H1 (cell line): ENCODE results near the gene AQP4. TPM values are rescaled to one million over a fixed set of nuclear protein-coding genes. Genes with fewer than 3 reads are reported as not detected.

Source experiments
- ASH2L ChIP-seq: fragments of 200-600, 300-600 bp; sonication (generic); IDR thresholded peaks from one replicate; pipeline ENCODE4 v1.7.1; 2017; ENCODE audit warnings: low read length
- CEBPB ChIP-seq: IDR thresholded peaks from 2 replicates; pipeline ENCODE4 v1.6.1; 2012; ENCODE audit warnings: low read depth, low read length
- CREB1 ChIP-seq: IDR thresholded peaks from 2 replicates; pipeline ENCODE4 v1.6.1; 2012; ENCODE audit warnings: inconsistent platforms
- EZH2 ChIP-seq: fragments of 200-600 bp; sonication (generic); IDR thresholded peaks from 2 replicates; pipeline ENCODE4 v1.7.1; 2012; ENCODE audit warnings: low read depth, mild to moderate bottlenecking, moderate library complexity, low read length, inconsistent platforms; ENCODE audit not compliant: severe bottlenecking
- GTF2F1 ChIP-seq: IDR thresholded peaks from 2 replicates; pipeline ENCODE4 v1.6.1; 2012; ENCODE audit warnings: low read depth, low read length, improper control_type of control experiment, borderline replicate concordance
- HDAC2 ChIP-seq, 2 experiments: fragments of 300-600 bp in 1 of 2; sonication (generic) in 1 of 2; IDR thresholded peaks; 2 replicates each; pipeline ENCODE4 v1.6.1; 2011 to 2012; ENCODE audit warnings: low read depth in 2 of 2, low read length in 2 of 2, mild to moderate bottlenecking in 2 of 2, moderate library complexity in 2 of 2, borderline replicate concordance in 1 of 2, inconsistent platforms in 1 of 2
- HDAC6 ChIP-seq: IDR thresholded peaks from one replicate; pipeline ENCODE4 v1.7.1; 2012; ENCODE audit warnings: low read depth, mild to moderate bottlenecking, inconsistent platforms, low read length, moderate library complexity
- JUN ChIP-seq: IDR thresholded peaks from 2 replicates; pipeline ENCODE4 v1.6.1; 2011; ENCODE audit warnings: low read depth, mild to moderate bottlenecking, improper control_type of control experiment, low read length
- PHF8 ChIP-seq: fragments of 200-600 bp; sonication (generic); conservative IDR thresholded peaks from 2 replicates; pipeline ENCODE4 v1.7.1; 2012; ENCODE audit warnings: low read depth, mild to moderate bottlenecking, inconsistent platforms, low read length, moderate library complexity
- RAD21 ChIP-seq, 2 experiments: IDR thresholded peaks in 1 of 2; conservative IDR thresholded peaks in 1 of 2; 2 replicates each; pipeline ENCODE4 v1.6.1; 2011; ENCODE audit warnings: low read depth in 2 of 2, low read length in 2 of 2, improper control_type of control experiment in 1 of 2, inconsistent platforms in 1 of 2, mild to moderate bottlenecking in 1 of 2, moderate library complexity in 1 of 2
- RBBP5 ChIP-seq: IDR thresholded peaks from 2 replicates; pipeline ENCODE4 v1.7.1; 2012; ENCODE audit warnings: low read depth, mild to moderate bottlenecking, inconsistent platforms, low read length, moderate library complexity, borderline replicate concordance
- RXRA ChIP-seq: IDR thresholded peaks from 2 replicates; pipeline ENCODE4 v1.6.1; 2011; ENCODE audit warnings: low read depth, mild to moderate bottlenecking, low read length, moderate library complexity; ENCODE audit not compliant: insufficient read depth
- SIRT6 ChIP-seq: IDR thresholded peaks from one replicate; pipeline ENCODE4 v1.7.1; 2012; ENCODE audit warnings: low read length, inconsistent platforms
- SIX5 ChIP-seq: IDR thresholded peaks from 2 replicates; pipeline ENCODE4 v1.6.1; 2011; ENCODE audit warnings: mild to moderate bottlenecking, low read depth, low read length
- SP1 ChIP-seq: IDR thresholded peaks from 2 replicates; pipeline ENCODE4 v1.6.1; 2011; ENCODE audit warnings: low read depth, low read length
- SRF ChIP-seq: IDR thresholded peaks from 2 replicates; pipeline ENCODE4 v1.6.1; 2011; ENCODE audit warnings: mild to moderate bottlenecking, low read depth, low read length, moderate library complexity
- SUZ12 ChIP-seq: fragments of 200-600 bp; sonication (generic); IDR thresholded peaks from 2 replicates; pipeline ENCODE4 v1.6.1; 2012; ENCODE audit warnings: mild to moderate bottlenecking, inconsistent platforms, low read length, moderate library complexity, mixed read lengths
- TCF12 ChIP-seq: IDR thresholded peaks from 2 replicates; pipeline ENCODE4 v1.6.1; 2011; ENCODE audit warnings: low read depth, mild to moderate bottlenecking, low read length
- polyA plus RNA-seq, 7 experiments: library from polyadenylated mRNA; depleted of rRNA in 3 of 7; stranded (reverse) in 5 of 7; unstranded in 2 of 7; fragments of >200 nt in 5 of 7; fragments of 200-250 nt in 2 of 7; gene quantifications; 1 replicate in 5 of 7; 2 replicates in 1 of 7; 4 replicates in 1 of 7; pipeline versions ENCODE4 v1.2.1 to v1.2.3, GENCODE V29; 2011 to 2013; ENCODE audit warnings: missing spikeins in 2 of 7, mixed read lengths in 2 of 7
- total RNA-seq: library from RNA; stranded (reverse); fragmentation: NEBNext Ultra II Directional; extraction: Animal tissue kit (Norgen Biotek cat#: 25700); gene quantifications from 2 replicates; pipeline ENCODE4 v1.2.1, GENCODE V29; 2021
- TF ChIP-seq, protein P1 (sequence below): IDR thresholded peaks from 2 replicates; pipeline ENCODE4 v1.6.1; 2012; ENCODE audit warnings: inconsistent platforms
- TF ChIP-seq, protein P2 (sequence below): IDR thresholded peaks from 2 replicates; pipeline ENCODE4 v1.6.1; 2012; ENCODE audit warnings: low read length, inconsistent platforms

The AQP4 gene
- total and polyA plus RNA-seq, 2 of the 8 experiments (the other 6 are each of a cell fraction or from before 2014, with no cell fraction given): 2.2 to 2.8 TPM

DNA sequence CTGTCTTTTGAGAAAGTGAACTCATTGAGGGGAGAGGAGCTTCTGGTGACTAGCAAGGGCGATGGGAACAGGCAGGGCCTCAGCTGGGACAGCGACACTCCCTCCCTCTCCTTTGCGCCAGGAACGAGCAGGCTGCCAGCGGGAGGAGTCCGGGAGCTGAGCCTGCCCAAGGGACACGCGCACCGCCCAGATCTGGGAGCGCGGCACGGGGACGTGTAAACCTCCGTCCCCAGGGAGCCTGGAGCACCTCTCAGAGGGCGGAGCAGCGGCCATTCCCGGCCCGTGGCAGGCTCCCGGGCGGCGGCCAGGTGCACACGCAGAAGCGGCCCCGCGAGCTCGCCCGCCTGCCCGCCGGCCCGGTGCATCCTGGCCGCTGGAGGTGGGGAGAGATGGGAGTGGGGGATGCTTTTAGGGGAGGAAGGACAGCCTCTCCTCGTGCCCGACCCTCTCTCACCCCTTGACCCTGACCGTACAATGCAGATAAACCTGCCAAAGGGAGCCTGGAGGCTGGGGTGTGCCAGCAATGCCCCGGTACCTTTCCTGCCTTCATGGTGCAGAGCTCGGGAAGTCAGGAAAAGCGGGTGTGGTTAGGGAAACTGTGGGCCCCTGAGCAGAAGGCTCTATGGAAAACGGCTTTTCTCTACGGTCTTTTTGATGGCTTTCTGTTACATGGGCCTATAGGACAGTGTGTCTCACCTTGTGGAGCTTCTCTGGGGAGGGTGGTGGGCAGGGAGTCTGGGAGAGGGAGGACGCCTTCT lies 2.2 kb downstream of the AQP4 start (continued):
- TF ChIP-seq SP1 (no peak), SRF (no peak), TCF12 (no peak), JUN (no peak), CEBPB (no peak), SIRT6 (no peak), RXRA (no peak), SUZ12 (0 out of 2 replicates have a peak, but pooled peaks have one; percentile 41), SIX5 (no peak), PHF8 (no peak), HDAC6 (no peak), ASH2L (peak; percentile 68), RBBP5 (peak; percentile 61; the same call in 1 of the 2 replicates), EZH2 (peak; percentile 11), RAD21 (IDR thresholded peaks at IDR 0.05 in 1 of 2, conservative IDR thresholded peaks at IDR 0.05 in 1 of 2; ENCODE audit: low read depth in 2 of 2, low read length in 2 of 2) (no peak), GTF2F1 (no peak), HDAC2 (IDR thresholded peaks at IDR 0.05; ENCODE audit: borderline replicate concordance in 1 of 2, low read depth in 2 of 2, low read length in 2 of 2) (no peak), CREB1 (no peak)
- TF ChIP-seq, protein P1, sequence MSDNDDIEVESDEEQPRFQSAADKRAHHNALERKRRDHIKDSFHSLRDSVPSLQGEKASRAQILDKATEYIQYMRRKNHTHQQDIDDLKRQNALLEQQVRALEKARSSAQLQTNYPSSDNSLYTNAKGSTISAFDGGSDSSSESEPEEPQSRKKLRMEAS: peak; percentile 48
- TF ChIP-seq, protein P2, sequence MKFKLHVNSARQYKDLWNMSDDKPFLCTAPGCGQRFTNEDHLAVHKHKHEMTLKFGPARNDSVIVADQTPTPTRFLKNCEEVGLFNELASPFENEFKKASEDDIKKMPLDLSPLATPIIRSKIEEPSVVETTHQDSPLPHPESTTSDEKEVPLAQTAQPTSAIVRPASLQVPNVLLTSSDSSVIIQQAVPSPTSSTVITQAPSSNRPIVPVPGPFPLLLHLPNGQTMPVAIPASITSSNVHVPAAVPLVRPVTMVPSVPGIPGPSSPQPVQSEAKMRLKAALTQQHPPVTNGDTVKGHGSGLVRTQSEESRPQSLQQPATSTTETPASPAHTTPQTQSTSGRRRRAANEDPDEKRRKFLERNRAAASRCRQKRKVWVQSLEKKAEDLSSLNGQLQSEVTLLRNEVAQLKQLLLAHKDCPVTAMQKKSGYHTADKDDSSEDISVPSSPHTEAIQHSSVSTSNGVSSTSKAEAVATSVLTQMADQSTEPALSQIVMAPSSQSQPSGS: no peak
